GM20431 (cell line): Measurements from ENCODE around the gene RPL18.

Source experiments
- in situ Hi-C: fragments of 300-500 bp; cut with MseI, MboI; formaldehyde crosslinking; loops from one replicate; pipeline ENCODE4 v1.15.0; 2020; ENCODE audit warnings: low sequenced_read_pairs; ENCODE audit not compliant: unreplicated experiment

RPL18 gene

DNA sequence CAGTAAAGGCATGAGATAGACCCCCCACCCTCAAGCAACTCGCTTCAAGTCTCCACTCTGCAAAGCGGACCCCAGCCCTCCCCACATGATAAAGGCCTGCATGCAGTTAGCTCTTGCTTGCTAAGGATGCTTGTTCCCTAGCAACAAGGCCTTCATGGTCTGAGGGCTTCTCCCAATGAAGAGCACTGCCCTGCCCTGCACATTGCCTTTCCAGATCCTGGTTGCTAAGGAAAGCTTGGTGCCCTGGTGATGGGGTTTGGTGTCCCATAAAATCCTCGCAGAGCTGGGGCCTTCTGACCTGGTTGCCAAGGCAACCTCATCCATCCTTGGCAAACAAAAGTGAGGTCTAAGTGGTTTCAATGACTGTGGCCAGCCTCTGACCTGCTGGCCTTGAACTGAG is 12.2 kb upstream of the RPL18 start:
- in situ Hi-C loops = no loop called here

DNA sequence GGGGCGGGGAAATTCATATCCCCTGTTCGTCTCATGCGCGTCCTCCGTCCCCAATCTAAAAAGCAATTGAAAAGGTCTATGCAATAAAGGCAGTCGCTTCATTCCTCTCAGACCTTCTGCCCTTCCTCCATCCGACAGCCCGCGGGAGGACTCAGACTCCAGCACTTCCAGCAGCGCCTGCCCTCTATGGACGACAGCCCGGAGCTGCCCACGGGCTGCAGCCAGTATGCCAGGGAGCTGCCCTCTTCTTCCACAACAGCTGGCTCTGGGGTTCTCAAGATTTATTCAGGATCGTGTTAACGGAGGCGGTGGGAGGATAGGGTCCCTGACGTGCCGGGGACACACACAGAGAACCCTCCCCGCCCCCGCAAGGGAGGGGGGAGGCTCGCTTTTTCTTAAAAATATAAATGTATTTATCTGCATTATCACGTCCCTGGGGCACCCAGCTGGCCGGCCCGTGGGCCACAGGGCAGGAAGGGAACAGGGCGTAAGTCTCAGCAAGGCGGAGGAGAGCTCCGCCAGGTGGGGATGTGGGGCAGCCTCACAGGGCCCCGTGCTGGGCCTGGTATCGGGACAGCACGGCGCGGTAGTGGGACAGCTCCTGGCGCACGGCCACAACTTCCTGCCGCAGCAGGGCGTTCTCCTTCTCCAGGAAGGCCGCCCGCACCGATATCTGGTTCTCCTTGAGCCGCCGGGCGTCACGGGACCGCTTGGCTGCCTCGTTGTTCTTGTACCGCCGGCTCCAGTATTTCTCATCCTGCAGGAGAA is 11.5 kb upstream of the RPL18 start:
- in situ Hi-C loops = no loop called here

DNA sequence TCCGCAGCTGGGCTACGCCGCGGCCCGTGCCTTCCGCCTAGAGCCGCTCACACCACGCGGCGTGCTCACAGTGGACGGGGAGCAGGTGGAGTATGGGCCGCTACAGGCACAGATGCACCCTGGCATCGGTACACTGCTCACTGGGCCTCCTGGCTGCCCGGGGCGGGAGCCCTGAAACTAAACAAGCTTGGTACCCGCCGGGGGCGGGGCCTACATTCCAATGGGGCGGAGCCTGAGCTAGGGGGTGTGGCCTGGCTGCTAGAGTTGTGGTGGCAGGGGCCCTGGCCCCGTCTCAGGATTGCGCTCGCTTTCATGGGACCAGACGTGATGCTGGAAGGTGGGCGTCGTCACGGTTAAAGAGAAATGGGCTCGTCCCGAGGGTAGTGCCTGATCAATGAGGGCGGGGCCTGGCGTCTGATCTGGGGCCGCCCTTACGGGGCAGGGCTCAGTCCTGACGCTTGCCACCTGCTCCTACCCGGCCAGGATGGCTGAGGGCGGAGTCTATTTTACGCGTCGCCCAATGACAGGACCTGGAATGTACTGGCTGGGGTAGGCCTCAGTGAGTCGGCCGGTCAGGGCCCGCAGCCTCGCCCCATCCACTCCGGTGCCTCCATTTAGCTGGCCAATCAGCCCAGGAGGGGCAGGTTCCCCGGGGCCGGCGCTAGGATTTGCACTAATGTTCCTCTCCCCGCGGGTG is 10.8 kb upstream of the RPL18 start:
- in situ Hi-C loops = no loop called here

DNA sequence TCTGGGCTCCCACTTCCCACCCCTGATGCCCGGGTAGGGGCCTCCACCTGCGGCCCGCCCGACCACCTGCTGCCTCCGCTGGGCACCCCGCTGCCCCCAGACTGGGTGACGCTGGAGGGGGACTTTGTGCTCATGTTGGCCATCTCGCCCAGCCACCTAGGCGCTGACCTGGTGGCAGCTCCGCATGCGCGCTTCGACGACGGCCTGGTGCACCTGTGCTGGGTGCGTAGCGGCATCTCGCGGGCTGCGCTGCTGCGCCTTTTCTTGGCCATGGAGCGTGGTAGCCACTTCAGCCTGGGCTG is 10.3 kb upstream of the RPL18 start:
- in situ Hi-C loops = no loop called here

DNA sequence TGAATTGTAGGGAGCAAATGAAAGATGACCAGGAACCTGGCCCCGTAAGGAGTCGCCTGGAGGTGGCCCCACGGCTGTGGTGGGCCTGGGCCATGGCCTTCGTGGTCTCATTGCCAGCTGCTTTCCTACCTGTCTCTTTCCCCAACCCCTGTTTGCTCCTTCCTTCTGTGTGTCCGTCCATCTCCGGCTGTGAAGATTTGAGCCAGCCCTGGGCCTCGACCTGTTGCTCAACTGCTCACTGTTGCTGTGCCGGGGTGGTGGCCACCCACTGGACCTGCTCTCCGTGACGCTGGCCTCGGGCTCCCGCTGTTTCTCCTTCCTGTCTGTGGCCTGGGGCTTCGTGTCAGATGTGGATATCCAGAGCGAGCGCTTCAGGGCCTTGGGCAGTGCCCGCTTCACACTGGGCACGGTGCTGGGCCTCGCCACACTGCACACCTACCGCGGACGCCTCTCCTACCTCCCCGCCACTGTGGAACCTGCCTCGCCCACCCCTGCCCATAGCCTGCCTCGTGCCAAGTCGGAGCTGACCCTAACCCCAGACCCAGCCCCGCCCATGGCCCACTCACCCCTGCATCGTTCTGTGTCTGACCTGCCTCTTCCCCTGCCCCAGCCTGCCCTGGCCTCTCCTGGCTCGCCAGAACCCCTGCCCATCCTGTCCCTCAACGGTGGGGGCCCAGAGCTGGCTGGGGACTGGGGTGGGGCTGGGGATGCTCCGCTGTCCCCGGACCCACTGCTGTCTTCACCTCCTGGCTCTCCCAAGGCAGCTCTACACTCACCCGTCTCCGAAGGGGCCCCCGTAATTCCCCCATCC is 9.7 kb upstream of the RPL18 start:
- in situ Hi-C loops = no loop called here

DNA sequence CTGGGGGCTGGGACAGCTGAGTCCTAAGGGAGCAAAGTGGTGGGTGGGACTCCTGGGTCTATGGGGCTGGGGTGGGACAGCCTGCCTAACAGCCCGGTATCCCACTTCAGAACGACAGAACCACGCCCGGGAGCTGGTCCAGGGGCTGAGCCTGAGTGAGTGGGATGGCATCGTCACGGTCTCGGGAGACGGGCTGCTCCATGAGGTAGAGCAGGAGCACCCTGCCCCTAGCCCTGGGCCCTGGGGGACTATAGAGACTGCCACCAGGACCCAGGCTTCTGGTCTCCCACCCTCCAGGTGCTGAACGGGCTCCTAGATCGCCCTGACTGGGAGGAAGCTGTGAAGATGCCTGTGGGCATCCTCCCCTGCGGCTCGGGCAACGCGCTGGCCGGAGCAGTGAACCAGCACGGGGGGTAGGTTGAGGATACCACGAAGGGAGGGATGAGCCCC is 8.9 kb upstream of the RPL18 start:
- in situ Hi-C loops = no loop called here

DNA sequence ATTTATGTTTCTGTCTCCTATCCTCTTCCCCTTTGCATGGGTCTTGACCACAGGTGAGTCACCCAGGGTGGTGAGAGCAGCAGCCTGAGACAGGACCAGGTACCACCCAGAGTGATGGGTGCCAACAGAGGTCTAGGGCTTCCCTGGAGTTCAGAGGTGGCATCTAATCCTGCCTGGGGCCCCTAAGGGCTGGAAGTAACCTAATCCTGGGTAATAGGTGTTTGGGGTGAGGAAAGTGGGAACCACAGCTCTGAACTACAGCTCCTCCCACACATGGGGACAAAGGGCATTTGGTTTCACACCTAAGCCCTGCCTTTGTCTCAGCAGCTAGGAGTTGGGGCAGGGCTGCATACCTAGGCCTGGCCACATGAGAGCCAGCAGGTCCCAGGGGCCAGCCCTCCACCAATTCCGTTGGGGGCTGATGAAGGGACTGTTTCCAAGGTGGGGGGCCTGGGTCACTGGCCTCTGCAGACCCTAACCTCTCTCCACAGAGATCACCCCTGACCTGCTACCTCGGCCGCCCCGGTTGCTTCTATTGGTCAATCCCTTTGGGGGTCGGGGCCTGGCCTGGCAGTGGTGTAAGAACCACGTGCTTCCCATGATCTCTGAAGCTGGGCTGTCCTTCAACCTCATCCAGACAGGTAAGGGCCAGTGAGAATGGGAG is 8.4 kb upstream of the RPL18 start:
- in situ Hi-C loops = no loop called here

DNA sequence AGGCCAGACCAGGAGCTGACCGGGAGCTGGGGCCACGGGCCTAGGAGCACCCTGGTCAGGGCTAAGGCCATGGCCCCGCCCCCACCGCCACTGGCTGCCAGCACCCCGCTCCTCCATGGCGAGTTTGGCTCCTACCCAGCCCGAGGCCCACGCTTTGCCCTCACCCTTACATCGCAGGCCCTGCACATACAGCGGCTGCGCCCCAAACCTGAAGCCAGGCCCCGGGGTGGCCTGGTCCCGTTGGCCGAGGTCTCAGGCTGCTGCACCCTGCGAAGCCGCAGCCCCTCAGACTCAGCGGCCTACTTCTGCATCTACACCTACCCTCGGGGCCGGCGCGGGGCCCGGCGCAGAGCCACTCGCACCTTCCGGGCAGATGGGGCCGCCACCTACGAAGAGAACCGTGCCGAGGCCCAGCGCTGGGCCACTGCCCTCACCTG is 6.9 kb upstream of the RPL18 start:
- in situ Hi-C loops = no loop called here

DNA sequence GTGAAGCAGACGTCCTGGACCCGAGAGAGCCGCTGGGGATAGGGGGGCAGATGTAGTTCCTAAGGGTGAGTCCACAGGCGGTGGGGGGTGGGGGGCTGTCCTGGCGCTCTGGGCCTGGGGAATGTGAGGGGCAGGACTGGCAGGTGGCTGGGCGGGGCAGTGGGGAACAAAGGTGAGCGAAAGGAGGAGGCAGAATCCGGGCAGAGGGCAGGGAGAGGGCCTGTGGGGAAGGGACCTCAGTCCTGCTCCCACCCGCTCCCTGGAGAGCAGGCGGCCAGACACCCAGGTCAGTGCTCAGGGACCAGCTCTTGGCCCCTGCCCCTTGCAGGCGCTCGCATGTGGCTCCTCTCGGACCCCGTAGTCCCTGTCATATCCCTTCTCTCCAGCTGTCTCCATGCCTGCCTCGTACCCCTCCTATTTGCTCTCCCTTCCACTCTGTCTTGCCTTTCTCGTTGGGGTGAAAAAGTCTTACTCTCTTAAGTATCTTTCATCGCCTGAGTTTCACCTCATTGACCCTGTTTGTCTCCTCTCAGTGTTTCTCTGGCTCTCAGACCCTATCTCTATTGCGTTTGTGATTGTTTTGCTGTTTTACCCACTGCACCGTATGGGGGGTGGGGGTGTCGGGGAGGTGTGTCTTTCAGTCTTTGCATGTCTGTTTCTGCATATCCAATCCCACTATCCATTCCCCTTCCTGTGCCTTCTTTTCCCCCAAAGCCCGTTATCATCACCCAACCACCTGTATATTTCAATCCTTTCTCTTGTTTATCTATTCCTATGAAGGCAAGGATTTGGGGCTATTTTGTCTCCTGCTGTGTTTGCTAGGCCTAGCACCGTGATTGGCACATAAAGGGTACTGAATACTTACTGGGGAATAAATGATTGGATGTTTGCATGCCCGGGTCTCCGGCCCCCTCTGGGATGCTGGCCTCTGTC is 6.1 kb upstream of the RPL18 start:
- in situ Hi-C loops = no loop called here

DNA sequence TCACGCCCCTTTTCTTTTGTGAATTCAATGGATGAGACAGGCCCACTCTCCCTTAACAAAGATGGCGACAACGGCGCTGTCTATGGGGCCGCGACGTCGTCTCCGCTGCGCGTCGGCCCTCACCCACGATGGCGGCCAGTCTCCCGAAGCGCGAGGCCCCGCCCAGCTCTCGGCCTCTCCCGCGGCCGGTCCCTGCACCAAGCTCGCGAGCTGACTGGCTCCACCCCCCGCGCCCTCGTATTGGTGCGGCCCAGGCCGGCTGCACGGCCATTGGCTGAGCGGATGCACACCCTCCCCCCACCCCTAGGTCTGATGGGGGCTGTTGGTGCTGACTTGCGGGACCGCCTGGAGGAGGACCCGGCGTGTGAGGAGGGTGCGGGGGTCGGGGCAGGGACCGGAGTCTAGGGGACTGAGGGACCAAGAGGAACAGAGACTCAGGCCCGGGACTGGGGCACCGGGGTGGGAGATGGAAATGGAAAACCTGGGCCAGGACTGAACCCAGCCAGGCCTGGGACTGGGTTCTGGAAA is 5.2 kb upstream of the RPL18 start:
- in situ Hi-C loops = no loop called here

DNA sequence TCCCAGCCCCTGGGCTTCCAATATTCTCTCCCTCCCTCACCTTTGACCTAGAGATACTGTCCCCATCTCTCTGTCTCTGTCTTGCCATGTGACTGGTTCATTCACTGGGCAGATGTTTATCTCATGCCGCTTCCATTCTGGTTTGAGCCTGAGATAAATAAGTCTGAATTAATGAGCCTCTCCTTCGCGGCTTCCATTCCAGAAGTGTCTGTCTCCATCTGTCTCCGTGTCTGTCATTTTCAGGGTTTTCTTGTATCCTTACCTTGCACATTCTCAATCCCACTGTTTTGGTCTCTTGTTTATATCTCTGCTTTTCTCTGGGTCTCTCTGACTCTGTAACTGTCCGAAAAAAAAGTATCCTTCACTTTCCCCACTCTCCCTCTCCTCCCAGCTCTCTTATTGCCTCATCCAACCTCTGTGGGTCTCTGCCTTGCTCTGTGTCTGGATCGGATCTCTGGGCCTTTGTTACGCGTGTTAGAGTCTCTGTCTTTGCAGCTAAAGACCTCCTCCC is 4.6 kb upstream of the RPL18 start:
- in situ Hi-C loops = no loop called here

DNA sequence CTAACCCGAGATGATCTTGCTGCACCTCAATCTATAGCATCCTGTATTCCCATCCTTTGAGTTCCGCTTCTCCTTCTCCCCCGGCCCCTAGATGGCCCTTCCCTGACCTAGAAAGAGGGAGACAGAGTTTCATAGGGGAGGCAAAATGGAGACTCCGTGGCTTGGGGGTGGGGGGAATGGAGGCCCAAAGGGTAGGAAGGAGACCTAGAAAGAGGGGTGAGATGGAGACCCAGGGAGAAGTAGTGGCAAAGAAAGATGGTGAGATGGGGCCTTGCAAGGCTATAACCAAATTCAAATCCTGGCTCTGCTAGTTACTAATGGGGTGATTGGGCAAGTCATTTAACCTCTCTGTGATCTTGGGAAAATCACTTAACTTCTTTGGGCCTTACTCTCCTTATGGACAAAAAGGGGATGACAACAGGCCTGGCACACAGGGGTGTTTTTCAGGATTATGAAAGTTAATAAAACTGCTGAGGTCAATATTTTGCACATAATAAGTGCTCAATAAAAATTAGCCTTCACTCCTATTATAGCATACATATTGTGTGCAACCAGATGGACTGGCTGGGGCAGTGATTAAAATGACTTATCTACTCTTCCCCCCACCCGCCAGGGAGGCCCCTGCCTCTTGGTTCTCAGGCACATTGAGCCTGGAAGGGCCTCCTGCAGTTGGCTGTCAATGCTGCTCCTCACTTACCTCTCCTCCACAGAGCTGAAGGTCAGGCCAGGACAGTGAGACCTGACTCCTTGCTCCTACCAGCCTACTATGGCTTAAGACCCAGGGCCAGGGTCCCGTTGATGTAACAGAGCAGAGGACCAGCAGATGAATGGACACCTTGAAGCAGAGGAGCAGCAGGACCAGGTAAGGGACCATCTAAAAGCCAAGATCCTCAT is 961 bp upstream of the RPL18 start:
- in situ Hi-C loops = no loop called here

DNA sequence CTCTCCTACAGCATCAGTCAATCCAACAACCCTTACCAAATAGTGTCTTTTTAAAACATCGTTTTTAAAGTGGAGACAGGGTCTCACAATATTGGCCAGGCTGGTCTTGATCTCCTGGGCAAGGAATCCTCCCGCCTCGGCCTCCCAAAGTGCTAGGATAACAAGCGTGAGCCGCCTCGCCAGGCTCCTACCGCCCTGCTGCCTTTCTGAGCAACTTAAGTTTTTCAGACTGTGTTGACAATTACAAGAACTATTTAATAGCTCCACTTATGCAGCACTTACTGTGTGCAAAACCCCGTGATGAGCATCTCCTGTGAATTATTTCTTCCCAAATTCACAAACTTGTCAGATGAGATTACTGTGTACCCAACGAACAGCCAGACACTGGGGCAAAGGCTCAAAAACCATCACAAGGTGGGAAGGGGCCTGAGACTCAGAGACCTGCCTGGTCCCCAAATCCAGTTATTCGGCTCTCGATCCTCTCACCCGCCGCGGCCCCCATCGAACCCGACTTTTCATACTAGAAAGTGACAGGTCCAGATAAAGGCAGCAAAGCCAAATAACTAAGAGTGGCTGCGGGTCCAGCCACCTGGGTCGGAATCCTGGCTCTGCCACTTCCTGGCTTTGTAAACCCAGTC is 581 bp downstream of the RPL18 start:
- in situ Hi-C loops = no loop called here

DNA sequence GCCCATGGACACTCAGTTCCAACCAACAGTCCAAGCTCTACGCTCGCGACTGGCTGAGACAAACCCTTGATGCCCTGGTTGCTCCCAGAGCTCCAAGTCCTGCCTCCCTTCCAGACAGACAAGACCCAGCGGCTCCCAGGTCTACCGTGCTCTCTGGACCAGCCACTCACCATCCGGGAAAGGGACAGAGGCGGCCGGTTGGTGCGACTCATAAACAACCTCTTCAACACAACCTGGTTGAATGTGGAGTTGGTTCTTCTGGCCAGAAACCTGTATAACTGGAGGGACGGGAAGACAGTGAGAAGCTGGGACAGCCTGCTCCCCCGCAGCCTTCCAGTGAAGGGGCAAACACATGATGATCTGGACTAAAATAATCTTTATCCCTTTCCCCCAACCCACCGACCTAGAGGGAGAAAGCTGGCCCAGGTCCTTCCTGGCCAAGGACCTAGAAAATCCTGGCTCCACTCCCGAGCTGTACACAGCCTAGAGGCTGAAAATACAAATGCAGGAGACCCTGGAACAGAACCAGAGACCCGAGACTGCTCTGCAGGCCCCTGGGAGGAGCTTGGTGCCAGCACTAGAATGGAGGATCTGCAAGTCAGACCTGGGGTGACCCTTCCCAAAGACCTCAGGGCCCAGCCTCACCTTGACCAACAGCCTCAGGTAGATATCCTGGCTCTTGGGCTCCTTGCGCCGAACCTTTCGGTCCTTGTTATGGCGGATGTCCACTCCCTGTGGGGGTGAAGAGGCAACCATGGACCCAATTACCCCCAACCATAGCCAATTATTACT is 1.6 kb downstream of the RPL18 start:
- in situ Hi-C loops = no loop called here

DNA sequence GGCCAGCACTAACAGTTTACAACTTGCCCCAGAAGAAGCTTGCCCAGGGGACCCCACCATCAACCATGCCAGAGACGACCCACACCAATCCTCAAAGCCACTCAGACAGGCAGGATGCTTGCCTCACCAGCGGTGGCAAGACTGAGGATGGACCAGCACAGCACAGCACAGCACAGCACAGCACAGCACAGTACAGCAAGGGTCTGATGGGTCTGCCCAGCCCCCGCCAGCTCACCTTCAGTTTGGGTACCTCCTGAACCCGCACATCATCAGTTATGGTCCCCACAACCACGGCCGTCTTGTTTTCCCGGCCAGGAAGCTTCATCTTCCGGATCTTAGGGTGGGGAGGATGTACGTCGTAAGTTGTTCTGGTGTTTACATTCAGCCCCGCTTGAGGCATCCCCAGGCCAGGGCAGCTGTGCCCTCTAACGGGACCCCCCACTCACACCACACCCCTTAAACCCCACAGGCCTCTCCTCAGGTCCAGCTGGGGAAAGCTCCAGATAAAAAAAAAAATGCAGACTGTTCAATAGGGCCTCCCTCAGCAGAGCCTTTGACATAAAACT is 2.4 kb downstream of the RPL18 start:
- in situ Hi-C loops = no loop called here

DNA sequence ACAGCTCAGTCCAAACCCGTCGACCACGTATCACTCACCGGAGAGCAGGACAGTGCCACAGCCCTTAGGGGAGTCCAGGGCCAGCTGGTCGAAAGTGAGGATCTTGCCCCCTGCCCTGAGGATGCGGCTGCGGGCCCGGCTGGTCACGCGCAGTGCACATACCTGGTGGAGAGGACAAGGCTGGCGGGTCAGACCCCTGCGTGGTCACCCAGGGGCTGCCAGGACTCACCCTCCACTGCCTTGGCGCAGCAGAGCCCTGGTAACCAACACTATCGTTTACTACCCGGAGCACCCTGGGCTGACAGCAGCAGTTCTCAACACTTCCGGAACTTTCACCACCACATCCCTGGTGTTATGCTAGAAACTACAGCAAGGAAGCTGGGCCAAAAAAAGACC is 2.9 kb downstream of the RPL18 start:
- in situ Hi-C loops = no loop called here
